ENCODE results near the gene AGPAT3. TPM values are rescaled to one million over a fixed set of nuclear protein-coding genes. Genes with fewer than 3 reads are reported as not detected.

AGPAT3 gene
- total RNA-seq, 1 donor from 2014 or later: 65.9 TPM

DNA sequence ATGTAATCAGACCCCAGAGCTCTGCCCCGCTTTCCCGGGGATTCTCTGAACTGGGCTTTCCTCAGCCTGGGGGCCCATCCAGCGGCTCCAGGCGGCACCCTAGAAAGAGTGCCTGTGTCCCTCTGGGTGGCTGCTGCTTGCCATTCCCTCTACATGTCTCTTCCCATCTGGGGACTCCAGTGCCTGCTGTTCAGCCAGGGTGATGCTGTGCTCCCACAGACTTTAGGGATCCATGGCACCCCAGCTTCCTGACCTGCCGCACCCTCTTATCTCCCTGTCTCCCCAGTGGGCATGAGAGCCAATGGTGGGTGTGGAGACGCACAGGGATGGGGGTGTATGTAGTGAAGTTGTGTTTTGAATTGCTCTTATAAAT lies 163.2 kb downstream of the AGPAT3 start:
- Histone ChIP-seq H3K27ac (no peak overlapping the region), H3K27me3 (no peaks in the 10 kb centered on the region), H3K4me1 (peaks cover 2 to 3% of the 10 kb centered on the region in 2 donors), H3K36me3 (peaks cover 6 to 9% of the 10 kb centered on the region in 2 donors), H3K4me3 (no peak overlapping the region), H3K9me3 (no peaks in the 10 kb centered on the region)
- intact Hi-C loops (cut with DNase I): no loop called here
- DNase-seq (ENCODE audit: low spot score in 2 of 2): no peak
- TF ChIP-seq, protein P1, sequence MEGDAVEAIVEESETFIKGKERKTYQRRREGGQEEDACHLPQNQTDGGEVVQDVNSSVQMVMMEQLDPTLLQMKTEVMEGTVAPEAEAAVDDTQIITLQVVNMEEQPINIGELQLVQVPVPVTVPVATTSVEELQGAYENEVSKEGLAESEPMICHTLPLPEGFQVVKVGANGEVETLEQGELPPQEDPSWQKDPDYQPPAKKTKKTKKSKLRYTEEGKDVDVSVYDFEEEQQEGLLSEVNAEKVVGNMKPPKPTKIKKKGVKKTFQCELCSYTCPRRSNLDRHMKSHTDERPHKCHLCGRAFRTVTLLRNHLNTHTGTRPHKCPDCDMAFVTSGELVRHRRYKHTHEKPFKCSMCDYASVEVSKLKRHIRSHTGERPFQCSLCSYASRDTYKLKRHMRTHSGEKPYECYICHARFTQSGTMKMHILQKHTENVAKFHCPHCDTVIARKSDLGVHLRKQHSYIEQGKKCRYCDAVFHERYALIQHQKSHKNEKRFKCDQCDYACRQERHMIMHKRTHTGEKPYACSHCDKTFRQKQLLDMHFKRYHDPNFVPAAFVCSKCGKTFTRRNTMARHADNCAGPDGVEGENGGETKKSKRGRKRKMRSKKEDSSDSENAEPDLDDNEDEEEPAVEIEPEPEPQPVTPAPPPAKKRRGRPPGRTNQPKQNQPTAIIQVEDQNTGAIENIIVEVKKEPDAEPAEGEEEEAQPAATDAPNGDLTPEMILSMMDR (IDR thresholded peaks at IDR 0.05): no peak

DNA sequence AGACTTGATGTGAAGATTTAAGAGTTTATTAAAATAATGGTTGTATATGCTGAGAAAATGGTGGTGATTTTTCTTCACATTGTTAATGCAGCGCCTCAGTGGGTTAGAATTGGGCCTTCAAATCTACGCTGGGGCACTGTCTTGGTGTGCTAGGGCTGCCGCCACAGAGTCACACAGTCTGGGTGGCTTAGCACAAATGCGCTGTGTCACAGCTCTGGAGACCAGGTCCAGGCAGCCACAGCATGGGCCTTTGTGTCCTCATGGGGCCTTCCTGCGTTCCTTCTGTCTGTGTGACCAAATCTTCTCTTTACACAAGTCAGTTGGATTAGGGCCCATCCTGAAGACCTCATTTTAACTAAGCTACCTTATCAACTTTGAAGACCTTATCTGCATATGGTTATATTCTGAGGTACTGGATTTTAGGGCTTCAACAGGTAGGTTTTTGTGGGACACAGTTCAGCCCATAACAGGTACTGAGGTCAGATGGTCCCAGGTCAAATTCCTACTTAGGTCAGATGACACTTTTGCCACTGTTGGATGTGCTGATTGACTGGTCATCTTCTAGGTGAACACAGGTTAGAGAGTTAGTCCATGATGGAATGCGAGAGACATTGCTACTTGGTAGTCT lies 164.6 kb downstream of the AGPAT3 start:
- Histone ChIP-seq H3K9me3 (no peaks in the 10 kb centered on the region), H3K27ac (no peak overlapping the region), H3K4me1 (peaks cover 2 to 3% of the 10 kb centered on the region in 2 donors), H3K4me3 (no peak overlapping the region), H3K36me3 (peaks cover 18 to 22% of the 10 kb centered on the region in 2 donors), H3K27me3 (no peaks in the 10 kb centered on the region)
- TF ChIP-seq, protein P1 (IDR thresholded peaks at IDR 0.05): no peak
- no peak for DNase-seq (ENCODE audit: low spot score in 2 of 2)
- intact Hi-C loops (cut with DNase I): no loop called here

DNA sequence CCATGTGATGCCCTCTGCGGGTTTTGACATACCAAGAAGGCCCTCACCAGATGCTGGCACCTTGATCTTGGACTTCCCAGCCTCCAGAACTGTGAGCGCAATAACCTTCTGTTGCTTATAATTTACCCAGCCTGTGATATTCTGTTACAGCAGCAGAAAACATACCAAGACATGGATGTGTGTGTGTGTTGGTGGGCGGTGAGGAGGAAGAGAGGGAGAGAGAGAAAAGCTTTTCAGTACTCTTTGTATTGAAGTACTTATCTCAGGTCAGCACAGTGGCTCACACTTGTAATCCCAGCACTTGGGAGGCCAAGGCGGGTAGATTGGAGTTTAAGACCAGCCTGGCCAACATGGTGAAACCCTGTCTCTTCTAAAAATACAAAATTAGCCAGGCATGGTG lies 170.2 kb downstream of the AGPAT3 start:
- Histone ChIP-seq H3K27ac (no peak overlapping the region), H3K4me1 (no peaks in the 10 kb centered on the region), H3K36me3 (peaks cover 32 to 53% of the 10 kb centered on the region in 2 donors), H3K4me3 (no peak overlapping the region), H3K27me3 (no peaks in the 10 kb centered on the region), H3K9me3 (no peaks in the 10 kb centered on the region)
- DNase-seq (ENCODE audit: low spot score in 2 of 2): no peak
- TF ChIP-seq, protein P1 (IDR thresholded peaks at IDR 0.05): no peak
- intact Hi-C loops (cut with DNase I): no loop called here

Other genes with a start within 250 kb of the AGPAT3 start
- gene HSF2BP, start 205.7 kb upstream of the AGPAT3 start, total RNA-seq: 0.75 TPM
- 10.6 TPM for gene RRP1B, start 205.7 kb upstream of the AGPAT3 start, total RNA-seq
- gene PDXK, start 146.1 kb upstream of the AGPAT3 start, total RNA-seq: 102 TPM
- 8.7 TPM for gene CSTB, start 88.9 kb upstream of the AGPAT3 start, total RNA-seq
- 52.0 TPM for gene RRP1, start 75.6 kb upstream of the AGPAT3 start, total RNA-seq
- 7.9 TPM for gene TRAPPC10, start 147.1 kb downstream of the AGPAT3 start, total RNA-seq
- gene PWP2, start 242.2 kb downstream of the AGPAT3 start, total RNA-seq: 2.7 TPM

Data from ascending aorta (tissue), 2 donors.